Neural cell (in vitro differentiated cells): ENCODE measurements around the gene SDF2. TPM values are rescaled to one million over a fixed set of nuclear protein-coding genes. Genes with fewer than 3 reads are reported as not detected.

Experiments
- H2AFZ ChIP-seq: fragments of 200-600, 300-800 bp; sonication (generic), shearing (Covaris generic); 2 replicates; pipeline ENCODE4 v1.6.0; 2014; ENCODE audit warnings: low read depth, mild to moderate bottlenecking, antibody characterized with exemption, low read length, moderate library complexity
- H3F3A ChIP-seq: fragments of 200-600 bp; shearing (Covaris generic); 2 replicates; pipeline ENCODE4 v1.6.1; 2016; ENCODE audit warnings: mild to moderate bottlenecking, moderate library complexity, mixed read lengths, antibody characterized with exemption, low read length; ENCODE audit not compliant: insufficient read depth, poor library complexity, severe bottlenecking
- H3K27ac ChIP-seq: fragments of 200-600, 300-800 bp; sonication (generic), shearing (Covaris generic); 2 replicates; pipeline ENCODE4 v1.5.1; 2014; ENCODE audit warnings: mild to moderate bottlenecking, low read length, moderate library complexity
- H3K27me3 ChIP-seq: fragments of 300-800, 200-600 bp; sonication (generic), shearing (Covaris generic); 2 replicates; pipeline ENCODE4 v1.6.0; 2014; ENCODE audit warnings: mild to moderate bottlenecking, low read depth, low read length, moderate library complexity; ENCODE audit not compliant: insufficient read depth
- H3K36me3 ChIP-seq: fragments of 300-800, 200-600 bp; sonication (generic), shearing (Covaris generic); 2 replicates; pipeline ENCODE4 v1.5.1; 2014; ENCODE audit warnings: mild to moderate bottlenecking, antibody characterized with exemption, low read length, moderate library complexity; ENCODE audit not compliant: insufficient read depth
- H3K4me2 ChIP-seq: fragments of 300-800, 200-600 bp; sonication (generic), shearing (Covaris generic); 2 replicates; pipeline ENCODE4 v1.6.0; 2014; ENCODE audit warnings: mild to moderate bottlenecking, low read length
- H3K4me3 ChIP-seq: fragments of 300-800, 200-600 bp; sonication (generic), shearing (Covaris generic); 2 replicates; pipeline ENCODE4 v1.5.1; 2014; ENCODE audit warnings: mild to moderate bottlenecking, low read length, moderate library complexity
- H3K79me2 ChIP-seq: fragments of 200-600 bp; shearing (Covaris generic); replicated peaks from 2 replicates; pipeline ENCODE4 v1.6.0; 2014; ENCODE audit warnings: mild to moderate bottlenecking, low read length, moderate library complexity; ENCODE audit not compliant: insufficient read depth
- H3K9ac ChIP-seq: fragments of 300-800, 200-600 bp; sonication (generic), shearing (Covaris generic); 2 replicates; pipeline ENCODE4 v1.6.1; 2016; ENCODE audit warnings: mild to moderate bottlenecking, low read length, mixed read lengths
- H3K9me2 ChIP-seq: fragments of 200-600 bp; shearing (Covaris generic); 2 replicates; pipeline ENCODE4 v1.6.1; 2016; ENCODE audit warnings: mild to moderate bottlenecking, low read length, mixed read lengths; ENCODE audit not compliant: insufficient read depth
- H3K9me3 ChIP-seq: fragments of 200-600, 300-800 bp; sonication (generic), shearing (Covaris generic); 2 replicates; pipeline ENCODE4 v1.6.1; 2016; ENCODE audit warnings: mild to moderate bottlenecking, mixed run types, low read length, moderate library complexity, mixed read lengths
- H4K20me1 ChIP-seq: fragments of 200-600 bp; shearing (Covaris generic); 2 replicates; pipeline ENCODE4 v1.6.1; 2016; ENCODE audit warnings: mild to moderate bottlenecking, mixed run types; ENCODE audit not compliant: insufficient read depth
- EP300 ChIP-seq: fragments of 450-650 bp; conservative IDR thresholded peaks from 2 replicates; pipeline ENCODE4 v1.6.1; 2014; ENCODE audit warnings: antibody characterized with exemption, mild to moderate bottlenecking, moderate library complexity; ENCODE audit not compliant: poor library complexity, severe bottlenecking
- EZH2 ChIP-seq: fragments of 200-600, 300-800 bp; shearing (Covaris generic), sonication (generic); IDR thresholded peaks from 2 replicates; pipeline ENCODE4 v1.6.1; 2014; ENCODE audit warnings: antibody characterized with exemption, low read length, borderline replicate concordance, mild to moderate bottlenecking; ENCODE audit not compliant: insufficient read depth, poor library complexity, severe bottlenecking
- MXI1 ChIP-seq: fragments of 450-650 bp; conservative IDR thresholded peaks from 2 replicates; pipeline ENCODE4 v1.6.1; 2014; ENCODE audit warnings: antibody characterized with exemption, mild to moderate bottlenecking; ENCODE audit not compliant: poor library complexity, severe bottlenecking
- POLR2AphosphoS5 ChIP-seq: IDR thresholded peaks from 2 replicates; pipeline ENCODE4 v1.6.1; 2012
- RAD21 ChIP-seq: fragments of 450-650 bp; conservative IDR thresholded peaks from 2 replicates; pipeline ENCODE4 v1.6.1; 2014; ENCODE audit warnings: antibody characterized with exemption, mild to moderate bottlenecking, moderate library complexity
- polyA plus RNA-seq: library from polyadenylated mRNA; depleted of rRNA; stranded (reverse); fragments of >200 nt; gene quantifications from 2 replicates; pipeline ENCODE4 v1.2.3, GENCODE V29; 2014
- TF ChIP-seq, protein P1 (sequence below): IDR thresholded peaks from 2 replicates; pipeline ENCODE4 v1.6.1; 2012; ENCODE audit warnings: borderline replicate concordance
- TF ChIP-seq, protein P2 (sequence below): fragments of 450-650 bp; IDR thresholded peaks from 2 replicates; pipeline ENCODE4 v1.5.1; 2014; ENCODE audit warnings: antibody characterized with exemption, mild to moderate bottlenecking, moderate library complexity; ENCODE audit not compliant: poor library complexity, severe bottlenecking

Gene SDF2
- polyA plus RNA-seq, 1 donor from 2014 or later, result 129 TPM

DNA sequence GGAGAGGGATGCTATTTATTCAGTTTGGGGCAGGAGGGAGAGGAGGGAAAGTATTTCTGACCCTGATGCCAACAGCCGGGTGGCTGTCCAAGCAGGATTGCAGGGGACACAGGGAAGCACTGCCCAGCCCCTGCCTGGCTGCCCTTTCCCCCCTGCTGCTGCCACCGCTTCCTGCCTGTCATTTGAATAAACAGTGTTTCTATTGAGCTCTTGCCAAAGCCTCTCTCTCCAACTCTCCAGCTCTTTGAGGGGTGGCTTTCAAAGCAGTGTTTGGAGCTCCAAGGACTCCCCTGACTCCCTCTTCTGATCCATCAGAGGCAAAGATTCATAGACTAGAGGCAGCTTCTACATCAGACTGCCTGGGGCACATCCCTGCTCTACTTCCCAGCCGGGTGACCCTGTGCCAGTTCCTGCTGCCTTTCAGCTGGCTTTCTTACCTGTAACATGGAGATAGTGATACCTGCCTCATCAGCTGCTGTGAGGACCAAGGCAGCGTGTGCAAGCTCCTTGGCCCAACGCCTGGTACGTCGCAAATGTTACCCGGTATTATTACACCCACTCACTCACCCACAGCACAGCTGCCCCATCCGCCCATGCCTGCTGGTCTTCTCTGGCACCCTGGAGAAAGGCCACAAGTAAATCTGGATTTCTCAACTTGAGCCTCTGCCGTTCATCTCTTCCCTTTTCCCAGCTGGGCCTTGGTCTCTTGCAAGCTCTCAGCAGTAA is 40.5 kb upstream of the SDF2 start:
- Histone ChIP-seq H3K79me2 (no peaks in the 10 kb centered on the region), H3K27me3 (no peaks in the 10 kb centered on the region), H3K9me3 (no peaks in the 10 kb centered on the region), H3K36me3 (peaks cover 5% of the 10 kb centered on the region), H3F3A (no peaks in the 10 kb centered on the region), H3K9ac (no peak overlapping the region), H2AFZ (no peak overlapping the region), H3K9me2 (no peaks in the 10 kb centered on the region), H3K4me2 (no peak overlapping the region), H4K20me1 (no peaks in the 10 kb centered on the region), H3K27ac (no peak overlapping the region), H3K4me3 (no peak overlapping the region)
- TF ChIP-seq, protein P1, sequence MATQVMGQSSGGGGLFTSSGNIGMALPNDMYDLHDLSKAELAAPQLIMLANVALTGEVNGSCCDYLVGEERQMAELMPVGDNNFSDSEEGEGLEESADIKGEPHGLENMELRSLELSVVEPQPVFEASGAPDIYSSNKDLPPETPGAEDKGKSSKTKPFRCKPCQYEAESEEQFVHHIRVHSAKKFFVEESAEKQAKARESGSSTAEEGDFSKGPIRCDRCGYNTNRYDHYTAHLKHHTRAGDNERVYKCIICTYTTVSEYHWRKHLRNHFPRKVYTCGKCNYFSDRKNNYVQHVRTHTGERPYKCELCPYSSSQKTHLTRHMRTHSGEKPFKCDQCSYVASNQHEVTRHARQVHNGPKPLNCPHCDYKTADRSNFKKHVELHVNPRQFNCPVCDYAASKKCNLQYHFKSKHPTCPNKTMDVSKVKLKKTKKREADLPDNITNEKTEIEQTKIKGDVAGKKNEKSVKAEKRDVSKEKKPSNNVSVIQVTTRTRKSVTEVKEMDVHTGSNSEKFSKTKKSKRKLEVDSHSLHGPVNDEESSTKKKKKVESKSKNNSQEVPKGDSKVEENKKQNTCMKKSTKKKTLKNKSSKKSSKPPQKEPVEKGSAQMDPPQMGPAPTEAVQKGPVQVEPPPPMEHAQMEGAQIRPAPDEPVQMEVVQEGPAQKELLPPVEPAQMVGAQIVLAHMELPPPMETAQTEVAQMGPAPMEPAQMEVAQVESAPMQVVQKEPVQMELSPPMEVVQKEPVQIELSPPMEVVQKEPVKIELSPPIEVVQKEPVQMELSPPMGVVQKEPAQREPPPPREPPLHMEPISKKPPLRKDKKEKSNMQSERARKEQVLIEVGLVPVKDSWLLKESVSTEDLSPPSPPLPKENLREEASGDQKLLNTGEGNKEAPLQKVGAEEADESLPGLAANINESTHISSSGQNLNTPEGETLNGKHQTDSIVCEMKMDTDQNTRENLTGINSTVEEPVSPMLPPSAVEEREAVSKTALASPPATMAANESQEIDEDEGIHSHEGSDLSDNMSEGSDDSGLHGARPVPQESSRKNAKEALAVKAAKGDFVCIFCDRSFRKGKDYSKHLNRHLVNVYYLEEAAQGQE, result no peak
- TF ChIP-seq POLR2AphosphoS5 (no peak), RAD21 (no peak), MXI1 (no peak)
- TF ChIP-seq, protein P2, sequence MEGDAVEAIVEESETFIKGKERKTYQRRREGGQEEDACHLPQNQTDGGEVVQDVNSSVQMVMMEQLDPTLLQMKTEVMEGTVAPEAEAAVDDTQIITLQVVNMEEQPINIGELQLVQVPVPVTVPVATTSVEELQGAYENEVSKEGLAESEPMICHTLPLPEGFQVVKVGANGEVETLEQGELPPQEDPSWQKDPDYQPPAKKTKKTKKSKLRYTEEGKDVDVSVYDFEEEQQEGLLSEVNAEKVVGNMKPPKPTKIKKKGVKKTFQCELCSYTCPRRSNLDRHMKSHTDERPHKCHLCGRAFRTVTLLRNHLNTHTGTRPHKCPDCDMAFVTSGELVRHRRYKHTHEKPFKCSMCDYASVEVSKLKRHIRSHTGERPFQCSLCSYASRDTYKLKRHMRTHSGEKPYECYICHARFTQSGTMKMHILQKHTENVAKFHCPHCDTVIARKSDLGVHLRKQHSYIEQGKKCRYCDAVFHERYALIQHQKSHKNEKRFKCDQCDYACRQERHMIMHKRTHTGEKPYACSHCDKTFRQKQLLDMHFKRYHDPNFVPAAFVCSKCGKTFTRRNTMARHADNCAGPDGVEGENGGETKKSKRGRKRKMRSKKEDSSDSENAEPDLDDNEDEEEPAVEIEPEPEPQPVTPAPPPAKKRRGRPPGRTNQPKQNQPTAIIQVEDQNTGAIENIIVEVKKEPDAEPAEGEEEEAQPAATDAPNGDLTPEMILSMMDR, result no peak

DNA sequence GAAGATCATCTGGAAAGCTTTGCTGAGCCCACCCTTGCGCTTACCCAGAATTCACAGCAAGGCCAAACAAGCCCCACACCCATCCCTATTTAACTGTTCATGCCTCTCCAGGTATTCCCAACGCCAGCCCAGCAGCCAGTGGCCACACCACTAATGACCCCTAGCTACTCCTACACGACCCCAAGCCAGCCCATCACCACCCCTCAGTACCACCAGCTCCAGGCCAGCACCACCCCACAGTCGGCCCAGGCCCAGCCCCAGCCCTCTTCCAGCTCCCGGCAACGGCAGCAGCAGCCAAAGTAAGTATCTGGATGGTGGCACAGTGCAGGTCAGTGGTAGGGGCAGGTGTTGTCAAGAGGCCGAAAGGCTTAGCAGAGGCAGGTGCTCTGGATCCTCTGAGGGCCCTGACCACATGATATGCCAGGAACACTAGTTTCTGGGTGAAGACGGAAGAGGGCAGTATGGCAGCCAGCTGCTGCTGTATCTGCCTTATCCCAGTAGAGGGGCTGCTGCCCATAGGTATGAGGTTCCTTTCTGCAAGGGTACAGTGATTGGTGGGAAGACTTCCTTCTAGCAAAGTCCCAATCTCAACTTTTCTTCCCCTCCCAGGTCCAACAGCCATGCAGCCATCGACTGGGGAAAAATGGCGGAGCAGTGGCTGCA is 39.3 kb upstream of the SDF2 start:
- Histone ChIP-seq H3K27me3 (no peaks in the 10 kb centered on the region), H4K20me1 (no peaks in the 10 kb centered on the region), H3K79me2 (no peaks in the 10 kb centered on the region), H3K9ac (no peak overlapping the region), H2AFZ (no peak overlapping the region), H3K9me3 (no peaks in the 10 kb centered on the region), H3K27ac (no peak overlapping the region), H3K9me2 (no peaks in the 10 kb centered on the region), H3K4me2 (no peak overlapping the region), H3K36me3 (peaks cover 5% of the 10 kb centered on the region), H3F3A (no peaks in the 10 kb centered on the region), H3K4me3 (no peak overlapping the region)
- TF ChIP-seq EZH2 (no peak), EP300 (no peak)
